Subcutaneous adipose tissue (tissue), 4 donors: ENCODE measurements around the gene UBE2L6. TPM values are rescaled to one million over a fixed set of nuclear protein-coding genes. Genes with fewer than 3 reads are reported as not detected.

Experiments
- total RNA-seq, 4 donors: library from RNA; depleted of rRNA; stranded (reverse); fragments of >200 nt; gene quantifications; one replicate each; pipeline ENCODE4 v1.1.0, GENCODE V29; 2016
- TF ChIP-seq, protein P1 (sequence below): fragments of 450-650 bp; IDR thresholded peaks from one replicate; pipeline ENCODE4 v1.5.1; 2016; ENCODE audit warnings: low read depth, mild to moderate bottlenecking, control low read depth, antibody characterized with exemption, moderate library complexity

UBE2L6 gene
- total RNA-seq, 4 donors from 2014 or later, result 21.8 to 60.7 (median 33.6) TPM

DNA sequence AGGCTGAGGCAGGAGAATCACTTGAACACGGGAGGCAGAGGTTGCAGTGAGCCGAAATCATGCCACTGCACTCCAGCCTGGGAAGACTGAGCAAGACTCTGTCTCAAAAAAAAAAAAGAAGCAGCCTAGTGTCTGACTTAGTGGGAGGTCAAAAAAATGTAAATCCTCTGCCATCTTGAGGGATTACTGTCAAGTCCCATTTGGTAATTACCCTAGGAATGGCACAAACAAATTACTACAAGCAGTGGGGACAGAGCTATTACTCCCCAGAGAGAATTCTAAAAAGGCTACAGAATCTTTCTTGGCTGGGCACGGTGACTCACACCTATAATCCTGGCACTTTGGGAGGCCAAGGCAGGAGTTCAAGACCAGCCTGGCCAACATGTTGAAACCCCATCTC is 33.8 kb upstream of the UBE2L6 start:
- TF ChIP-seq, protein P1, sequence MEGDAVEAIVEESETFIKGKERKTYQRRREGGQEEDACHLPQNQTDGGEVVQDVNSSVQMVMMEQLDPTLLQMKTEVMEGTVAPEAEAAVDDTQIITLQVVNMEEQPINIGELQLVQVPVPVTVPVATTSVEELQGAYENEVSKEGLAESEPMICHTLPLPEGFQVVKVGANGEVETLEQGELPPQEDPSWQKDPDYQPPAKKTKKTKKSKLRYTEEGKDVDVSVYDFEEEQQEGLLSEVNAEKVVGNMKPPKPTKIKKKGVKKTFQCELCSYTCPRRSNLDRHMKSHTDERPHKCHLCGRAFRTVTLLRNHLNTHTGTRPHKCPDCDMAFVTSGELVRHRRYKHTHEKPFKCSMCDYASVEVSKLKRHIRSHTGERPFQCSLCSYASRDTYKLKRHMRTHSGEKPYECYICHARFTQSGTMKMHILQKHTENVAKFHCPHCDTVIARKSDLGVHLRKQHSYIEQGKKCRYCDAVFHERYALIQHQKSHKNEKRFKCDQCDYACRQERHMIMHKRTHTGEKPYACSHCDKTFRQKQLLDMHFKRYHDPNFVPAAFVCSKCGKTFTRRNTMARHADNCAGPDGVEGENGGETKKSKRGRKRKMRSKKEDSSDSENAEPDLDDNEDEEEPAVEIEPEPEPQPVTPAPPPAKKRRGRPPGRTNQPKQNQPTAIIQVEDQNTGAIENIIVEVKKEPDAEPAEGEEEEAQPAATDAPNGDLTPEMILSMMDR, result no peak

DNA sequence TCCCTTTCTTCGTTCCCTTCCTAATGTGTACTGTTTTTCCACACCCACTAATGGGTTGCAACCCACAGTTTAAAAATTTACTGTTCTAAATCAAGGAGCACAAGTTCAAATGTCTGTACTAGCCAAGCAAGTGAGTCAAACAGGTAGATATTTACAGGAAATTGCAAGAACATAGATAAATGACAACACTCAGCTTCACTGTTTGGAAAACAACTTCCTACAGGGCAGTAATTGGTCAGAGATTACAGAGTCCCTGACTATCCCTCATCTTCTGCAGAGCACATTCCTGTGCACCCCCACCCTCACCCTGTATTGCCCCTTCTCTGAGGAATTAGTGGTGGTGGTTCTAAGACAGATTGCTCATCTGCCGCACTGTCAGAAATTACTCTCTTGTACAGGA is 31.9 kb upstream of the UBE2L6 start:
- TF ChIP-seq, protein P1, result no peak

DNA sequence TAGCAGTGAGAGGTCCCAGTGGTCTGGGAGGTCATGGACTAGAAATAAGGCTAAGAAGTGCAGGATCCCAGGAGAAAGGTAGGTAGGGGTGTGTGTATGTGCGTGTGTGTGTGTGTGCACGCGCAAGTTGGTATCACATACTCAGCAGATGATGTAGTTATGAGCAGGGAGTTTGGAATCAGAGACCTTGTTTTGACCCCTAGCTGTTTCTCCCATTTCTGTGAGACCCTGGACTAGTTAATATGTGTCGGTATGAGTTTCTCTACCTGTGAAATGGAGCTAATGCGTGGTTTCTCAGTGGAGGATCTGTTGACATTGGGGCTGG is 31.3 kb upstream of the UBE2L6 start:
- TF ChIP-seq, protein P1, result no peak

DNA sequence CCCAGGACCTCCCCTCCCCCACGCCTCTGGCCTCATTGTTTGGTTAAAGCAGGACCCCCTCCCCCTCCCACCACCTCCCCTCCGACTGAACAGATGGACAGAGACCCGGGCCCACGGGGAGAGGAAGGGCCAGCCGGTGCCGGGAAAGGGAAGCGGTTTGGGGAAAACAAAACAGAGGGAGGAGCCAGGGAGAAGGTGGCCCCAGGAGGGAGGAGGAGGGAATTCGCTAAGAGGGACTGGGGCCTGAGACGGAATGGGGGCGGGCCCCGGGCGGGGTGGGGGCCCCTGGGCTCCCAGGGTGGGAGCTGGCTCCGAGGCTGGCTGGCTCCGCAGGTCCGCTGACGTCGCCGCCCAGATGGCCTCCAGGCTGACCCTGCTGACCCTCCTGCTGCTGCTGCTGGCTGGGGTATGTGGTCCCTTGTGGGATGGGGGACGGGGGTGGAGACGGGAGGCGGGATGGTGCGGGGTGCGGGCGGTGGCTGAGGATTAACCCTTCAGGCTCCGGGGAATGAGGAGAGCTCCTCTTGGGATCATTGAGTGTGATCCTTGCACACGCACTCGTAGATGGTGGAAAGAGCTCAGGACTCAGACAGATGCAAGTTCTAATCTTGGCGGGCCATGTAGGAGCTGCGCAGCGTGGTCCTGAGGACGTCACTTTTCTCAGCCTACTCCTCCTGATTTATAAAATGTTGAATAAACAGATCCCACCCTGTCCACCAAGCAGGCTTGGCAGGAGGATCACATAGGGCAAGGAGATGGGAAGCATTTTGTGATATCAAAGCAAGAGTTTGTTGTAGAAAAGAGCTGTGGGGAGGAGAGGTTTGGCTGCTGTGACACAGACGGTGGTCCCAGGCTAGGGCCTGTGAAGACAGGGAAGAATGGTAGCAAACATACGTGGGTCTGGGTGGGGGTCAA is 30.7 kb upstream of the UBE2L6 start:
- TF ChIP-seq, protein P1, result no peak

DNA sequence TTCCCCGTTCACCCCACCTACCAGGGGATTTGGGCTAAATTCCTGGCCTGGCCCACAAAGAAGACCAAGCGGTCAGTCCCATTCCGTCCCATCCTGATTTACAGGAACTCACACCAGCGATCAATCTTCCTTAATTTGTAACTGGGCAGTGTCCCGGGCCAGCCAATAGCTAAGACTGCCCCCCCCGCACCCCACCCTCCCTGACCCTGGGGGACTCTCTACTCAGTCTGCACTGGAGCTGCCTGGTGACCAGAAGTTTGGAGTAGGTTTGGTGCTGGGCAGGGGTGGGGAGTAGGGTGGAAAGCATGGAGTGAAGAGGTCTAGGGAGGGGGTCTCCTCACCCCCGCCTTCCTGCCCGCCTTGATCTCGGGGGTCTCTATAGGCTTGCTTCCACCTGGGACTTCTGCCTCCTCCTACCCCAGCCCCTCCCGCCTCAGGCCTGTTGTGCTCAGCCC is 30.0 kb upstream of the UBE2L6 start, which contains the start of gene SERPING1:
Gene SERPING1, plus strand, starts transcription at position 225 of the 455 bp plus-strand sequence. CDS start 586 bp downstream, outside the sequence.
- TF ChIP-seq, protein P1, result no peak

DNA sequence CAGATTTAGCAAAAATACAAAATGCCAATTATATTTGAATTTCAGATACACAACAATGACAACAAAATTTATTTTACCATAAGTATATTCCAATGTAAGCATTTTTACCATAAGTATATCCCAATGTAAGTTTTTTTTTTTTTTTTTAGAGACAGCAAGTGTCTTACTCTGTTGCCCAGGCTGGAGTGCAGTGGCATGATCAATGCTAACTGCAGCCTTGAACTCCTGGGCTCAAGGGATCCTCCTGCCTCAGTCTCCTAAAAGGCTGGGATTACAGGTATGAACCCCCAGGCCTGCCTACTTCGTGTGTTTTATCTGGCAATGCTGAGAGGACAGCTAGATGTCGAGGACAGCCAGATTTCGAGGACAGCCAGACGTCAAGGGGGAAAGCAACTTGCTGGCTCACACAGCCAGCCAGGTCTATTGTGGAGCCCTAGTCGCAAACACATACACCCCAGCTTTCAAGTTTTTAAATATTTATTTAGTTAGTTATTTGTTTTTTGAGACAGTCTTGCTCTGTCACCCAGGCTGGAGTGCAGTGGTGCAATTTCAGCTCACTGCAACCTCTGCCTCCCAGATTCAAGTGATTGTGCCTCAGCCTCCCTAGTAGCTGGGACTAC is 28.9 kb upstream of the UBE2L6 start:
- TF ChIP-seq, protein P1, result no peak

DNA sequence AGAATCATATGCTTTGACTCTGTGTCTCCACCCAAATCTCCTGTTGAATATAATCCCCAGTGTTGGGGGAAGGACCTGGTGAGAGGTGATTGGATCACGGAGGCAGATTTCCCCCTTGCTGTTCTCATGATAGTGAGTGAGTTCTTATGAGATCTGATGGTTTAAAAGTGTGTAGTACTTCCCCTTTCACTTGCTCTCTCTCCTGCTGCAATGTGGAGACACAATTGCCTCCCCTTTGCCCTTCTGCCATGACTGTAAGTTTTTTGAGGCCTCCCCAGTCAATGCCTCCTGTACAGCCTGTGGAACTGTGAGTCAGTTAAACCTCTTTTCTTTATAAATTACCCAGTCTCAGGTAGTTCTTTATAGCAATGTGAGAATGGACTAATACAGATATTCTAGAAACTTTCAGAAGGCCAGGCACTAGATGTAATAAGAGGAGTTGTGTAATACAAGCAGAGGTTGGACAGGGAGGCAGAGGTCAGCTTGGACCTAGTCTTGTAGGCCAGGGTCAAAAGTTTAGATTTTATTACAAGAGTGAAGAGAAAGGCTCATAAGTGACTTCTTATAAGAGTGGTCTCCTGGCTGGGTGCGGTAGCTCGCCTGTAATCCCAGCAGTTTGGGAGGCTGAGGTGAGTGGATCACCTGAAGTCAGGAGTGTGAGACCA is 20.7 kb upstream of the UBE2L6 start:
- TF ChIP-seq, protein P1, result no peak
